GM18526 (cell line): ENCODE data around the gene CFAP157.
A peak's percentile ranks its signal among the peaks of the same experiment; 100 is the strongest.

Source experiments
- POLR2A ChIP-seq: IDR thresholded peaks from 3 replicates; pipeline ENCODE4 v1.6.1; 2011; ENCODE audit not compliant: insufficient read length; ENCODE audit errors: extremely low read depth

The CFAP157 gene

GRCh38 chr9:127721391-127721821 lies 14.6 kb downstream of the CFAP157 start:
- TF ChIP-seq POLR2A, result no peak

- TF ChIP-seq POLR2A, result no peak
Measured at GRCh38 chr9:127722055-127722745, 15.4 kb downstream of the CFAP157 start.

DNA sequence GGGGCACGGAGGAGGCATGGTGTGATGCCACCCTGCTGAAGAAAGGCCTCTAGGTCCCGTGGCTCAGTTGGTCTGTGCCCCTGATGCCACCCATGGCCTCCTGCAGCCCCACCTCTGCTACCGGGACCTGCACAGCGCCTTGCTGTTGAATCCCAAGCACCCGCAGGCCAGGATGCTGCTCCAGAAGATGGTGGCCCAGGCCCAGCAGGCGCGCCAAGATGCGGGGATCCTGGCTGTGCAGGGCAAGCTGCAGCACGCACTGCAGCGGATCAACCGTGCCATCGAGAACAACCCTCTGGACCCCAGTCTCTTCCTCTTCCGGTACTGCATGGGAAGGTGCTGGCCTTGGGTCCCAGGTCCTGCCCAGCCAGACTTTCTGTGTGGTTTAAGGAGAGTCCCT lies 16.2 kb downstream of the CFAP157 start:
- TF ChIP-seq POLR2A, result no peak

GRCh38 chr9:127723444-127723843 lies 16.7 kb downstream of the CFAP157 start:
- TF ChIP-seq POLR2A, result no peak

- TF ChIP-seq POLR2A, result no peak
Measured at GRCh38 chr9:127724012-127724411, 17.2 kb downstream of the CFAP157 start.

DNA sequence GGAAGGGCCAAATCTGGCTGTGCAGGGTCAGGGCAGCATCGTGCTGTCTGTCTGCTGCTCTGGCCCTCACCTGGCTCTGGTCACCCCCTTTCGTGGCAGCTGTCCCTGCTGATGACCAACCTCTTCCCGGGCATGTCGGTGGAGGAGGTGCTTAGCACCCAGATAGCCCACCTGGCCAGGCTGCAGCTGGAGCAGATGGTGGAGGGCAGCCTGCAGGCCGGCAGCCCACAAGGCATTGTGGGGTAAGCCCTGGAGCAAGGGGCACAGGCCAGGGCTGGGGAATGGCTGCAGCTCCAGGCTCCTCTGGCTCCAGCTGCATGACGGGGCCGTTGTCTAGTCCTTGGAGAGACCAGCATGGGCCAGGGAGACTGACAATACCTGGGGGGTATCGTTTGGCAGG lies 20.1 kb downstream of the CFAP157 start:
- TF ChIP-seq POLR2A, result no peak

DNA sequence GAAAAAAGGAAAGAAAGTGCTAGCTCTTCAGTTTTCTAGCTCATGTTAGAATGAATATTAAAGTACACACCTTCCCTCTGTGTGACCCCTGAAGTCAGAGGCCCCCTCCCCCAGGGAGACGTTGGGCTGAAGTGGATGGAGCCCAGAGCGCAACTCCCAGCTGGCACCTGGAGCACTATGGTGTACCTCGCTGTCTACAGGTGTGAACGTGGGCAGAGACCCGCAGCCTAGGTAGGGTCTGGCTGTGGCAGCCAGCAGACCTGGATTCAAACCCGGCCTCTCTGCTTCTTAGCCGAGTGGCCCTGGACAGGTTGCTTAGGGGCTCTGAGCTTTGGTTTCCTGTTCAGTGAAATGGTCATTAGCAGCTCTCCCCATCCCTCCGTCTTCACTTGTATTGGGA lies 22.0 kb downstream of the CFAP157 start:
- no peak for TF ChIP-seq POLR2A

GRCh38 chr9:127729522-127730256 lies 22.9 kb downstream of the CFAP157 start:
- no peak for TF ChIP-seq POLR2A

DNA sequence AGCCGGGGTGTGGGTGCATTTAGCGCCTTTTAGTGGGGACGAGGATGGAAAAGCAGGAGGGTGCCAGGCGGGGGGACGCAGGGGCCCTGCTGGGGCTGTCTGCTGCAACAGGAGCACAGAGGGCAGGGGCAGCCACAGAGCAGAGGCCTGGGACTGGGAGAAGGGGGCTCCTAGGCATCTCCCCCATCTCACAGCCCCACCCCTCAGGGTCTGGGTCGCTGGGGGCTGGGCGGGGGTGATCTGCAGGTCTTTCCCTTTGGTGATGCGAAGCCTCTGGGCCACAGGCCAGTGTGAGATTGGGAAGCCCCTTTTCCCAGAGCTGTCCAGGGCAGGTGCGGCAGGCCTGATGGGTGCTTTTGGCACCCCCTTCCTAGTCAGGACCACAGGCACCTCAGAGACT lies 23.5 kb downstream of the CFAP157 start:
- no peak for TF ChIP-seq POLR2A

GRCh38 chr9:127730799-127731410 lies 24.1 kb downstream of the CFAP157 start:
- no peak for TF ChIP-seq POLR2A

GRCh38 chr9:127731938-127732337 lies 25.1 kb downstream of the CFAP157 start:
- TF ChIP-seq POLR2A, result no peak

DNA sequence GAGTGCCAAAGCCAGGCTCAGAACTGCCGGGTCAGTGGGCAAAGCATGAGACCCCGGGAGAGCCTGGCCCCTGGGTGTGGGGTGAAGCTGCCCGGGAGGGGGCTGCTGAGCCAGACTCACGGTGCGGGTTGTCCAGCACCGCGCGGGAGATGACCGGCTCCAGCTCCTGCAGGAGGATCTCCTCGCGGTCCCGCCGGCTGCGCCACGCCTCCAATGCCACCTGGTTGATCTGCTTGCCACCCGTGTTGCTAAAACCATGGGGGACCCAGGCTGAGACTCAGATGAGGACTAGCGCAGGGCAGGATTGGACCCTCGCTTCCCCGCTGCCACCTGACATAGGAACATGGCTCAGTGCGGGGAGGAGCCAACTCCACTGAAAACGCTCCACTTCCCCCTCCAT lies 25.7 kb downstream of the CFAP157 start:
- TF ChIP-seq POLR2A, result no peak

DNA sequence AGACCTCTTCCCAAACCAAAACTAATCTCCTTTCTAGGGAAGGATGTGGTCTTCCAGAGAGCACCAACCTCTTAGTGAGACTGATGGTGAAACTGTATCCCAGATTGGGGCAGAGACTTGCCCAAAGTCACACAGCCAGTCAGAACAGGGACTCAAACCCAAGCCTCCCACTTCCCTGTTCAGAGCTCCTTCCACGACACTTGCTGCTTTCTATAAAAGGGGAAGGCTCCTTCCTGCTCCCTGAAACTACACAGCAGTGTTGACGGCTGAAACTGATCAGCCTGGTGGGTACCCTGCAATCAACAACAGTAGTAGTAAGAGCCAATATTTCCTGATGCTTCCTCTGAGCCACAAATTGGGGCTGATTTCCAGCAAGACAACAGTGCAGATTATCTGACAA lies 26.8 kb downstream of the CFAP157 start:
- no peak for TF ChIP-seq POLR2A

DNA sequence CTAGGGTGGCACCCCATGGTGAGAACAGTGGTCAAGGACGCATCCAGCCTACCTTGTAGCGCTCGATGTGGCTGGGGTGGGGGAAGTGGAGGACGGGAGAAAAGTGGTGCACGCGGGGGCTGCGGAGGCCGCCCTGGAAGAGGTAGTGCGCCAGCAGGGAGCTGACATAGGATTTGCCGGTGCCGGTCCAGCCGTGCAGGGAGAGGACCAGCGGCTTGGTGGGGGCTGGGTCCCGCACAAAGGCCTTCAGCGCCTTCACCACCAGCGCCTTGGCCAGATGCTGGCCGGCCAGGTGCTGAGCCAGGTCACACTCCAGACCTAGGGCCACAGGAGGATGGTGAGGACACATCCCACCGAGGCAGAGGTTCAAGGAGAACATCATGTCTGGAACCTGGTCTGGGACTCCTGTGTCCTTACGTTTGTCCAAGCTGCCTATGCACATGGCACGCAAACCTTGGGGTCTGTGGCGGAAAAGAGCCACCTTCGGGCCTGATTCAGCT lies 27.5 kb downstream of the CFAP157 start:
- no peak for TF ChIP-seq POLR2A

GRCh38 chr9:127734747-127735529 lies 28.1 kb downstream of the CFAP157 start, which contains the start of gene TOR2A:
Gene TOR2A (minus strand): TSS chr9:127735294. CDS start chr9:127735270, 24 bp downstream.
- TF ChIP-seq POLR2A, result peak; percentile 71

GRCh38 chr9:127735530-127736185 lies 28.9 kb downstream of the CFAP157 start:
- no peak for TF ChIP-seq POLR2A
